Hindlimb muscle (tissue), 1 donor: ENCODE results near the gene SYT11. TPM values are rescaled to one million over a fixed set of nuclear protein-coding genes. Genes with fewer than 3 reads are reported as not detected.

Experiments
- polyA plus RNA-seq: library from polyadenylated mRNA; unstranded; fragments of 120-200 nt; gene quantifications from one replicate; pipeline ENCODE4 v1.2.1, GENCODE V29; 2013; ENCODE audit not compliant: insufficient read length

The SYT11 gene
- polyA plus RNA-seq, 1 donor, result 12.9 TPM

Other genes starting within 250 kb of the SYT11 start
- gene MSTO1, start 249.3 kb upstream of the SYT11 start, polyA plus RNA-seq, result 34.6 TPM
- gene YY1AP1, start 170.8 kb upstream of the SYT11 start, polyA plus RNA-seq, result 56.5 TPM
- gene DAP3, start 170.5 kb upstream of the SYT11 start, polyA plus RNA-seq, result 136 TPM
- 35.8 TPM for gene GON4L, start 2.4 kb upstream of the SYT11 start, polyA plus RNA-seq
- gene RIT1, start 51.8 kb downstream of the SYT11 start, polyA plus RNA-seq, result 23.4 TPM
- 36.6 TPM for gene KHDC4, start 74.8 kb downstream of the SYT11 start, polyA plus RNA-seq
- gene RXFP4, start 82.1 kb downstream of the SYT11 start, polyA plus RNA-seq, result 0.36 TPM
- 192 TPM for gene ARHGEF2, start 119.0 kb downstream of the SYT11 start, polyA plus RNA-seq
- 206 TPM for gene SSR2, start 161.4 kb downstream of the SYT11 start, polyA plus RNA-seq
- 49.4 TPM for gene UBQLN4, start 194.2 kb downstream of the SYT11 start, polyA plus RNA-seq
- gene LAMTOR2, start 195.2 kb downstream of the SYT11 start, polyA plus RNA-seq, result 40.8 TPM
- 1.0 TPM for gene RAB25, start 201.6 kb downstream of the SYT11 start, polyA plus RNA-seq
- 22.5 TPM for gene MEX3A, start 222.9 kb downstream of the SYT11 start, polyA plus RNA-seq